Suppressor macrophage treated with lipopolysaccharide for 4 hours (primary cell): Measurements from ENCODE around the gene CD101.

Experiments
- DNase-seq: peaks from one replicate; pipeline ENCODE4 v3.0.0-alpha.2; 2020

CD101 gene

GRCh38 chr1:117020526-117021156 lies 19.1 kb downstream of the CD101 start:
- DNase-seq = no peak

- DNase-seq = no peak
Observed at GRCh38 chr1:117022114-117022513, 20.6 kb downstream of the CD101 start.

GRCh38 chr1:117025568-117025967 lies 24.0 kb downstream of the CD101 start:
- no peak for DNase-seq

GRCh38 chr1:117026361-117026760 lies 24.8 kb downstream of the CD101 start:
- DNase-seq = no peak

GRCh38 chr1:117029685-117030084 lies 28.1 kb downstream of the CD101 start:
- DNase-seq = no peak

GRCh38 chr1:117030271-117030877 lies 28.8 kb downstream of the CD101 start:
- no peak for DNase-seq

- DNase-seq = no peak
Observed at GRCh38 chr1:117032266-117032665, 30.7 kb downstream of the CD101 start.

- DNase-seq = no peak
Observed at GRCh38 chr1:117032681-117033539, 31.4 kb downstream of the CD101 start.

GRCh38 chr1:117033772-117034171 lies 32.2 kb downstream of the CD101 start:
- no peak for DNase-seq

GRCh38 chr1:117034791-117035290 lies 33.3 kb downstream of the CD101 start:
- DNase-seq = no peak

GRCh38 chr1:117036018-117036461 lies 34.5 kb downstream of the CD101 start:
- no peak for DNase-seq

- no peak for DNase-seq
Observed at GRCh38 chr1:117037802-117038201, 36.2 kb downstream of the CD101 start.

GRCh38 chr1:117038236-117038635 lies 36.7 kb downstream of the CD101 start:
- no peak for DNase-seq

- no peak for DNase-seq
Observed at GRCh38 chr1:117044217-117044616, 42.7 kb downstream of the CD101 start.

- DNase-seq = no peak
Observed at GRCh38 chr1:117045644-117046043, 44.1 kb downstream of the CD101 start.

GRCh38 chr1:117046781-117047180 lies 45.2 kb downstream of the CD101 start:
- DNase-seq = no peak

GRCh38 chr1:117047271-117047670 lies 45.7 kb downstream of the CD101 start:
- DNase-seq = no peak

- DNase-seq = peak; percentile 55
Observed at GRCh38 chr1:117049857-117050256, 48.3 kb downstream of the CD101 start.

- DNase-seq = peak; percentile 41
Observed at GRCh38 chr1:117051224-117052064, 49.9 kb downstream of the CD101 start.

- no peak for DNase-seq
Observed at GRCh38 chr1:117054068-117054467, 52.5 kb downstream of the CD101 start.

GRCh38 chr1:117058810-117059209 lies 57.2 kb downstream of the CD101 start:
- DNase-seq = no peak

- no peak for DNase-seq
Observed at GRCh38 chr1:117059334-117059677, 57.7 kb downstream of the CD101 start.
